Measurements from ENCODE around the gene INTS3. TPM values are rescaled to one million over a fixed set of nuclear protein-coding genes. Genes with fewer than 3 reads are reported as not detected.

The INTS3 gene
- total and polyA plus RNA-seq, 2 donors (not counting 3 experiments of a cell fraction or from before 2014, with no cell fraction given), result 61.9 to 63.1 TPM

GRCh38 chr1:153678519-153679336 is 49.1 kb upstream of the INTS3 start, which contains the start of gene NPR1:
Gene NPR1, plus strand, starts transcription at chr1:153678688. Its CDS starts 421 bp downstream, at chr1:153679109.
- Histone ChIP-seq H3K9ac (replicated peaks; ENCODE audit: extremely low read depth, insufficient read depth, low read length) (no peak within 1 kb of the TSS), H3K36me3 (ENCODE audit: control insufficient read depth in 2 of 2, extremely low read depth in 1 of 2, insufficient read depth in 2 of 2, low read length in 2 of 2) (peaks cover 0 to 7% of the 10 kb centered on the region in 2 experiments), H4K20me1 (replicated peaks; ENCODE audit: control insufficient read depth, extremely low read depth, insufficient read depth, low read length) (no peaks in the 10 kb centered on the region), H3K4me3 (replicated peaks in 1 of 3; ENCODE audit: insufficient read depth in 1 of 3, low read depth in 1 of 3, low read length in 3 of 3) (peak within 1 kb of the TSS; percentile 35 to 44 (median 40)), H3K4me1 (ENCODE audit: control insufficient read depth, extremely low read depth, insufficient read depth, low read length) (peaks cover 11% of the 10 kb centered on the region), H3K27ac (ENCODE audit: insufficient read depth, low read depth, low read length) (no peak within 1 kb of the TSS), H3K9me3 (replicated peaks; ENCODE audit: control insufficient read depth, insufficient read depth, low read length) (no peaks in the 10 kb centered on the region), H3K79me2 (ENCODE audit: control insufficient read depth, insufficient read depth, low read length) (no peaks in the 10 kb centered on the region), H2AFZ (ENCODE audit: low read depth, low read length) (peak within 1 kb of the TSS; percentile 87), H3K9me1 (replicated peaks; ENCODE audit: control insufficient read depth, extremely low read depth, insufficient read depth, low read length) (no peaks in the 10 kb centered on the region), H3K27me3 (ENCODE audit: control insufficient read depth in 2 of 2, insufficient read depth in 2 of 2, low read length in 2 of 2) (peaks cover 4 to 5% of the 10 kb centered on the region in 2 experiments), H3K4me2 (ENCODE audit: insufficient read depth, low read length) (peak within 1 kb of the TSS; percentile 62)
- no TSS peak for BruUV-seq (replicated peaks)
- TF ChIP-seq CTCF (IDR thresholded peaks at IDR 0.05; ENCODE audit: extremely low read depth in 1 of 2, insufficient read depth in 1 of 2, low read depth in 1 of 2, low read length in 2 of 2), result peak in 1 of 2 donors; percentile 7
- TF ChIP-seq MYC (IDR thresholded peaks at IDR 0.05; ENCODE audit: low read depth, low read length), result no peak
- POLR2A ChIA-PET, result no interaction called here
- CTCF ChIA-PET, result interaction anchor here (0.9 to 7.0 kb wide), 17 partner anchors 19 to 312 kb away, joined by 3 to 83 read pairs (median 5); partner anchors contain the start of genes INTS3, RAB13, RPS27 and SLC27A3
- FAIRE-seq (peak; percentile 69), DNase-seq (ENCODE audit: low read depth, low spot score) (peak; percentile 32)
- dilution Hi-C loops (cut with MboI; ENCODE audit: extremely low pct_ligation_motif_present, low sequenced_read_pairs) (no loop called here), intact Hi-C loops (cut with micrococcal nuclease) (loop anchor here (1.0 kb wide), 1 partner anchor 20 kb away; no protein-coding TSS in a partner anchor)
